Smooth muscle cell (in vitro differentiated cells): ENCODE data around the gene AKT3. TPM values are rescaled to one million over a fixed set of nuclear protein-coding genes. Genes with fewer than 3 reads are reported as not detected.

Experiments used
- DNase-seq: peaks from one replicate; lab custom pipeline; 2025; ENCODE audit not compliant: unreplicated experiment; lab: John Stamatoyannopoulos, UW
- H2AFZ ChIP-seq: fragments of 200-600 bp; sonication (generic); 2 replicates; pipeline ENCODE4 v1.6.0; 2016; ENCODE audit warnings: antibody characterized with exemption, low read depth, mild to moderate bottlenecking
- H3F3A ChIP-seq: fragments of 200-600 bp; sonication (generic); 2 replicates; pipeline ENCODE4 v1.6.0; 2017; ENCODE audit warnings: antibody characterized with exemption, low read depth
- H3K27ac ChIP-seq: fragments of 200-600 bp; sonication (generic); 2 replicates; pipeline ENCODE4 v1.5.1; 2016; ENCODE audit warnings: low read depth, mild to moderate bottlenecking
- H3K27me3 ChIP-seq: fragments of 200-600 bp; sonication (generic); 2 replicates; pipeline ENCODE4 v1.6.1; 2016; ENCODE audit warnings: low read depth, mild to moderate bottlenecking
- H3K36me3 ChIP-seq: fragments of 200-600 bp; sonication (generic); 2 replicates; pipeline ENCODE4 v1.5.1; 2016; ENCODE audit warnings: low read depth
- H3K4me1 ChIP-seq: fragments of 200-600 bp; sonication (generic); 2 replicates; pipeline ENCODE4 v1.5.1; 2016; ENCODE audit warnings: low read depth
- H3K4me2 ChIP-seq: fragments of 200-600 bp; sonication (generic); 2 replicates; pipeline ENCODE4 v1.6.0; 2016; ENCODE audit warnings: mild to moderate bottlenecking
- H3K4me3 ChIP-seq: fragments of 200-600 bp; sonication (generic); 2 replicates; pipeline ENCODE4 v1.5.1; 2016; ENCODE audit warnings: mild to moderate bottlenecking
- H3K79me2 ChIP-seq: fragments of 200-600 bp; sonication (generic); 2 replicates; pipeline ENCODE4 v1.6.0; 2016; ENCODE audit warnings: low read depth, mild to moderate bottlenecking
- H3K9ac ChIP-seq: fragments of 200-600 bp; sonication (generic); 2 replicates; pipeline ENCODE4 v1.6.0; 2016; ENCODE audit warnings: low read depth
- H3K9me3 ChIP-seq: fragments of 200-600 bp; sonication (generic); replicated peaks from 2 replicates; pipeline ENCODE4 v1.5.1; 2016; ENCODE audit warnings: low read depth
- H4K20me1 ChIP-seq: fragments of 200-600 bp; sonication (generic); 2 replicates; pipeline ENCODE4 v1.6.0; 2016; ENCODE audit warnings: low read depth
- CTCF ChIP-seq: fragments of 200-600 bp; sonication (generic); IDR thresholded peaks from 2 replicates; pipeline ENCODE4 v1.5.1; 2017; ENCODE audit warnings: borderline replicate concordance, mild to moderate bottlenecking, antibody characterized with exemption; ENCODE audit not compliant: insufficient read depth, poor library complexity, severe bottlenecking
- WGBS: methylation state at CpG from one replicate; pipeline ENCODE4 v1.1.7; 2016; ENCODE audit warnings: low lambda C conversion rate; 5-methylcytosine and 5-hydroxymethylcytosine counted together
- polyA plus RNA-seq: library from polyadenylated mRNA; unstranded; fragments of >200 nt; fragmentation: Nextera tagmentation; extraction: Ambion mirVana; gene quantifications from 2 replicates; pipeline ENCODE4 v1.2.1, GENCODE V29; 2016
- total RNA-seq: library from RNA; depleted of rRNA; stranded (reverse); fragments of >200 nt; gene quantifications from 2 replicates; pipeline ENCODE4 v1.2.3, GENCODE V29; 2014

The AKT3 gene
- total and polyA plus RNA-seq, 2 experiments from 2014 or later, result 5.5 to 32.3 TPM

GRCh38 chr1:243796016-243796415, 54.0 kb downstream of the AKT3 start:
- DNase-seq, result no peak
- WGBS, result 100% methylated on average over 2 of the region's 2 CpGs
- H2AFZ ChIP-seq, result no peak overlapping the region
- no peak for TF ChIP-seq CTCF
- no peaks in the 10 kb centered on the region for H3K36me3 ChIP-seq
- H3K27me3 ChIP-seq, result no peaks in the 10 kb centered on the region
- H3K9me3 ChIP-seq, result no peaks in the 10 kb centered on the region
- peaks cover 51% of the 10 kb centered on the region for H3K79me2 ChIP-seq
- no peaks in the 10 kb centered on the region for H3F3A ChIP-seq
- no peak overlapping the region for H3K4me3 ChIP-seq
- no peak overlapping the region for H3K9ac ChIP-seq
- peaks cover 42% of the 10 kb centered on the region for H4K20me1 ChIP-seq
- no peak overlapping the region for H3K4me2 ChIP-seq
- H3K4me1 ChIP-seq, result peaks cover 7% of the 10 kb centered on the region
- H3K27ac ChIP-seq, result no peak overlapping the region

- DNase-seq, result no peak
- 90% methylated on average over 2 of the region's 2 CpGs for WGBS
- no peaks in the 10 kb centered on the region for H3K27me3 ChIP-seq
- no peaks in the 10 kb centered on the region for H3K36me3 ChIP-seq
- H3K9ac ChIP-seq, result no peak overlapping the region
- H3K4me2 ChIP-seq, result no peak overlapping the region
- H2AFZ ChIP-seq, result no peak overlapping the region
- peaks cover 67% of the 10 kb centered on the region for H4K20me1 ChIP-seq
- peaks cover 57% of the 10 kb centered on the region for H3K79me2 ChIP-seq
- H3K4me3 ChIP-seq, result no peak overlapping the region
- H3K9me3 ChIP-seq, result no peaks in the 10 kb centered on the region
- H3F3A ChIP-seq, result no peaks in the 10 kb centered on the region
- TF ChIP-seq CTCF, result no peak
- H3K4me1 ChIP-seq, result no peaks in the 10 kb centered on the region
- H3K27ac ChIP-seq, result no peak overlapping the region
Measured at GRCh38 chr1:243793298-243793697, 56.7 kb downstream of the AKT3 start.

GRCh38 chr1:243792891-243793290, 57.2 kb downstream of the AKT3 start:
- Histone ChIP-seq H3K79me2 (peaks cover 61% of the 10 kb centered on the region), H3K9me3 (no peaks in the 10 kb centered on the region), H3K4me3 (no peak overlapping the region), H3K4me1 (no peaks in the 10 kb centered on the region), H3K4me2 (no peak overlapping the region), H3K36me3 (no peaks in the 10 kb centered on the region), H3K27me3 (no peaks in the 10 kb centered on the region), H3F3A (no peaks in the 10 kb centered on the region), H3K27ac (no peak overlapping the region), H2AFZ (no peak overlapping the region), H4K20me1 (peaks cover 69% of the 10 kb centered on the region), H3K9ac (no peak overlapping the region)
- no peak for DNase-seq
- no peak for TF ChIP-seq CTCF
- 68% methylated on average over 3 of the region's 3 CpGs for WGBS

GRCh38 chr1:243792401-243792800, 57.6 kb downstream of the AKT3 start:
- Histone ChIP-seq H3K27ac (no peak overlapping the region), H3K4me2 (peak overlapping the region; percentile 18), H3K9me3 (no peaks in the 10 kb centered on the region), H3K79me2 (peaks cover 61% of the 10 kb centered on the region), H3K27me3 (no peaks in the 10 kb centered on the region), H3K36me3 (no peaks in the 10 kb centered on the region), H2AFZ (no peak overlapping the region), H3K9ac (no peak overlapping the region), H3K4me3 (no peak overlapping the region), H3F3A (no peaks in the 10 kb centered on the region), H3K4me1 (no peaks in the 10 kb centered on the region), H4K20me1 (peaks cover 70% of the 10 kb centered on the region)
- WGBS, result 61% methylated on average over 2 of the region's 2 CpGs
- DNase-seq, result no peak
- no peak for TF ChIP-seq CTCF
